Stimulated activated naive CD8-positive, alpha-beta T cell treated with anti-CD3 and anti-CD28 coated beads, Interleukin-15, Interleukin-2, amounts not matched to agents 100 U/mL and 50 U/mL, for 24 hours (primary cell): Measurements from ENCODE around the gene RAPGEFL1.
"Not testable (repeated sequence)": the region's sequence is repeated elsewhere in the genome, so short reads cannot be mapped to it uniquely, and the experiment has no call there.

Experiments used
- ATAC-seq: fragments of 150-1000 bp; cut with Tn5 transposase; one replicate; pipeline ENCODE4 v1.10.0; 2021
- DNase-seq: peaks from one replicate; pipeline ENCODE4 v3.0.0; 2021

The RAPGEFL1 gene, protein sequence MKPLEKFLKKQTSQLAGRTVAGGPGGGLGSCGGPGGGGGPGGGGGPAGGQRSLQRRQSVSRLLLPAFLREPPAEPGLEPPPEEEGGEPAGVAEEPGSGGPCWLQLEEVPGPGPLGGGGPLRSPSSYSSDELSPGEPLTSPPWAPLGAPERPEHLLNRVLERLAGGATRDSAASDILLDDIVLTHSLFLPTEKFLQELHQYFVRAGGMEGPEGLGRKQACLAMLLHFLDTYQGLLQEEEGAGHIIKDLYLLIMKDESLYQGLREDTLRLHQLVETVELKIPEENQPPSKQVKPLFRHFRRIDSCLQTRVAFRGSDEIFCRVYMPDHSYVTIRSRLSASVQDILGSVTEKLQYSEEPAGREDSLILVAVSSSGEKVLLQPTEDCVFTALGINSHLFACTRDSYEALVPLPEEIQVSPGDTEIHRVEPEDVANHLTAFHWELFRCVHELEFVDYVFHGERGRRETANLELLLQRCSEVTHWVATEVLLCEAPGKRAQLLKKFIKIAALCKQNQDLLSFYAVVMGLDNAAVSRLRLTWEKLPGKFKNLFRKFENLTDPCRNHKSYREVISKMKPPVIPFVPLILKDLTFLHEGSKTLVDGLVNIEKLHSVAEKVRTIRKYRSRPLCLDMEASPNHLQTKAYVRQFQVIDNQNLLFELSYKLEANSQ

DNA sequence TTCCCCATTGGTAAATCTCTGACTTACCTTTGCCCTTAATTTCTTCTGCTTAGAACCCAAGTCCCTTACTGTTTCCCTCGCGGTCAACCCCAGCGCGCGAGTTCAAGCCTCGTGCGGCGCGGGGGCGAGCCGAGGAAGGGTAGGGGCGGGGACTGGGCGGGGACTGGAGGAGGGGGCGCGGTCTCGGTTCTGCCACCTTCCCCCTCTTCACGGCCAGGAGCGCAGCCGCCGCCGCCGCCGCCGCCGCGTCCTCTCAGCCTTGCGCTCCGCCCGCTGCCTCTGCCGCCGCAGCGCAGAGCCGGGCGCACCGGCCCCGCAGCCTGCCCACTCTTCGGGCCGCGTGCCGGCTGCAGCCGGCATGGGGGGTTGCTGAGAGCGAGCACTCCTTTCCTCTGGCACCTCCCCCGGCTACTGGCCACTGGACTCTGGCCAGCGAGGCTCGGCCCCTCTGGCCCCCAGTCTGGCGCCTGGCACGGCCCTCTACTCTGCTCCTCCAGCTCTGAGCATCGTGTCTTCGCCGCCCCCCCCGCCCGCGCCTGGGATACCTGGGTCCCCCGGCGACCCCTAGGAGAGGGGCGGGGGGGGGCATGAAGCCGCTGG lies at the start of gene RAPGEFL1:
TSS of gene RAPGEFL1 (plus strand) at position 196 of the 600 bp plus-strand sequence. CDS start at position 588, 392 bp downstream.
- peak; percentile 95 for ATAC-seq
- peak; percentile 89 for DNase-seq

DNA sequence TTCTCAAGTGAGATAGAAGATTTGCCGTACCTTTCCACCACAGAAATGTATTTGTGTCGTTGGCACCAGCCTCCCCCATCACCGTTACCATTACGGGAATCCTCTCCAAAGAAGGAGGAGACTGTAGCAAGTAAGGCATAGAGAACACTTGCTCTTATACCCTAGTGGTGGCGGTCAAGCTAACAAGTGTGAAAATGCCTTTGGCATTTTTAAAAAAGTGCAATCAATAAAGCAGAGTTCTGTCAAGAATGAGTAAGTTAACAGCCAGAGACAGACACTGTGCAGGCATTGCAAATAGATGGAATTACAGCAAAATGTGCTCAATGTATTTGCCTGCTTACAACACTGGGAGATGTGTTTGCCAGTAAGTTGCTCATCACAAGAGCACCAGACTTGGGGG lies 47.8 kb upstream of the RAPGEFL1 start:
- ATAC-seq (no peak), DNase-seq (no peak)

DNA sequence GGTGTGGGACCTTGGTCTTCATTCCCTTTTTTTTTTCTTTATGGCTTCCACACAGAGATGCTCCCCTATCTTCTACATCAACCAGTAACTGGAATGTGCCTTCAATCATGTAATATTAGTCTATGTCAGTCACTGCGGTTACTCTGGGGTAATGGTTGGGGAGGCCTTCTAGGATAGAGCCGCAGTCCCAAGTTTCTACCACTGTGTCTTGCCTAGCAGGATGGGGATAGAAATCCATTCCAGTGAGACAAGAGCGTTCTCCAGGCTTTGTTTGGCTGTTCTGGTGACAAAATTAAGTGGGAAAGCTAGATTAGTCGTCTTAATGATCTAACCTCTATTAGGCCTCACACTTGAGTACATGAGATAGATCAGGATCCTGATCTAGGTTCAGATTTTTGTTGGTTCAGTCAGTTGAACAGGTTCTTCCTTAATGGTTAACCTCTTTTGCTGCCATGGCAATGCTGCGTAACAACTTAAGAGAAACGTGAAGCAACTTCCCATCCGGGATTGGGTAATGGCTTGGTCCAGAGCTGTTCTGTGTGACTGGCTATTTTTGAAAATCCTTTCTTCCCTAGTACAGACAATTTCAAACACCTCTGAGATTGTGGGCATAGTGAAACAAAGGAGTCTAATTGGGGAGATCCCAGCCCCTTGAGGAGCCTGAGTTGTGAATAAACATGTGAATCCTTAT lies 46.8 kb upstream of the RAPGEFL1 start:
- no peak for DNase-seq

DNA sequence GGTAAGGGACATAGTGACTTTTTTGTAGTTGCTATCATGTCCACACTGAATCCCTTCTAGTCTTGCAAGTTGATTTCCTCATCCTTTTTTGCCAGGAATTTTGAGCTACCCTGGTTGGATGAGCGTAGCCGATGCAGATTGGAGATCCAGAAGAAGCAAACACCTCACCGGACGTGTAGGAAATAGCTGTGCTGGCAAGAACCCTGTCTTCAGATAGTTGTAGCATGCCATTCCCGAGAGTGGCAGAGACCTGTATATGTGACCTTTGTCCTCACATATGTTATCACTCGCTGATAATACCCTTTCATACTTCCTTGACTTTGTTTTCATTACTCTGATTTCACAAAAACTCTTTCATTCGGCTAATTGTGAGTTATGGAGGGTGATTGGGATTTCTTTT lies 43.1 kb upstream of the RAPGEFL1 start:
- no peak for ATAC-seq
- no peak for DNase-seq

More for the DNA sequence above, 46.8 kb upstream of the RAPGEFL1 start:
- ATAC-seq = no peak

DNA sequence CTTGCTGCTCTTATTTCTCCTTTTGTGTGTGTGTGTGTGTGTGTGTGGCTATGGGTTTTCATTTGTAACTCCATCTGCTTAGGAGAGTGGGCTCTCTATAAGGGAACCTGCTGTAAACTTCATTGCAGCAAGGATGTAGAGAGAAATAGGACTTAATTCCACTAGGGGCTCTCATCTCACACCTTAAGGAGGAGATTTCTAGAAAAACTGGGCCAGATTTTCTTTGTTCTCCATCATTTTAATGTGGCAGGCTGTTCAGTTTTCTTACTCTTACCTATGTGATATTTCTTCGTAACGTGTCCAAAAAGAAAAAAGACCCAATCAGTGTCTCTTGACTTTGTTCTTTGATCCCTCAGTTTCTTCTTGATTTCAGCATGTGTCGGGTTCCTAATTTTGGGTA lies 41.5 kb upstream of the RAPGEFL1 start:
- DNase-seq (no peak), ATAC-seq (no peak)

DNA sequence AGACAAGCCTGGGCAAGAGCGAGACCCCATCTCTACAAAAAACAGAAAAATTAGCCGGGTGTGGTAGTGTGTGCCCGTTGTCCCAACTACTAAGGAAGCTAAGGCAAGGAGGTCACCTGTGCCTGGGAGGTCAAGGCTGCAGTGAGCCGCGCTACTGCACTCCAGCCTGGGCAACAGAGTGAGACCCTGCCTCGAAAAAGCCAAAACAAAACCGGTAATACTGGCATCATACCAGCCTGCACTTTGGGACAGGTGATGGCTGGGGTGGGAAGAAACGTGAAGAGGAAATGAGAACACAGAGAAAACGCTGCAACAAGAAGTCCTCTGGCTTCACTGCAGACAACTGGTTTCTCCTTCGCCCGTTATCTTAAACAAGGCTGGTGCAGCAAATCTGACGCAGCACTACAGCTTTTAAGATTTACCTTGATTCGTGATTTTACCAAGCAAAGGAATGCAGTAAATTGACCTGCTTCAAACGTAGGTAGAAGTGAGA lies 37.7 kb upstream of the RAPGEFL1 start:
- no peak for ATAC-seq
- DNase-seq = peak; percentile 12

GRCh38 chr17:40143166-40143565 lies 34.1 kb upstream of the RAPGEFL1 start:
- not testable (repeated sequence) for DNase-seq, ATAC-seq

GRCh38 chr17:40145476-40145875 lies 31.8 kb upstream of the RAPGEFL1 start:
- DNase-seq = no peak
- no peak for ATAC-seq

- DNase-seq (no peak), ATAC-seq (no peak)
Observed at GRCh38 chr17:40148527-40148926, 28.7 kb upstream of the RAPGEFL1 start.

DNA sequence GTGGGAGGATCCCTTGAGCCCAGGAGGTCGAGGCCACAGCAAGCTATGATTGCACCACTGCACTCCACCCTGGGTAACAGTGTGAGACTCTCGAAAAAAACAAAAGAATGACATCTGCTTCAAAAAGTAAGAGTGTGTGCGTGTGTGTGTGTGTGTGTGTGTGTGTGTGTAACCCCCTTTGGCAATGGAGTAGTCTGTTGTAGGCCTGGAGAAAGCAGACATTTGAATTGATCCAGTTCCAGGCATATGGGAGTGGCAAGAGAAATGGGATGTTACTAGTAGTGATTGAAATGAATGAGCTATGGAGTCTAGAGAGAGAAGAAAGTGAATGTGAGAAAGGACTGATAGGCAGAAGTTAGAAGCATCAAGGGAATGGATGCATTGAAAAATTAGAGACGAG lies 27.0 kb upstream of the RAPGEFL1 start:
- ATAC-seq (no peak), DNase-seq (no peak)

DNA sequence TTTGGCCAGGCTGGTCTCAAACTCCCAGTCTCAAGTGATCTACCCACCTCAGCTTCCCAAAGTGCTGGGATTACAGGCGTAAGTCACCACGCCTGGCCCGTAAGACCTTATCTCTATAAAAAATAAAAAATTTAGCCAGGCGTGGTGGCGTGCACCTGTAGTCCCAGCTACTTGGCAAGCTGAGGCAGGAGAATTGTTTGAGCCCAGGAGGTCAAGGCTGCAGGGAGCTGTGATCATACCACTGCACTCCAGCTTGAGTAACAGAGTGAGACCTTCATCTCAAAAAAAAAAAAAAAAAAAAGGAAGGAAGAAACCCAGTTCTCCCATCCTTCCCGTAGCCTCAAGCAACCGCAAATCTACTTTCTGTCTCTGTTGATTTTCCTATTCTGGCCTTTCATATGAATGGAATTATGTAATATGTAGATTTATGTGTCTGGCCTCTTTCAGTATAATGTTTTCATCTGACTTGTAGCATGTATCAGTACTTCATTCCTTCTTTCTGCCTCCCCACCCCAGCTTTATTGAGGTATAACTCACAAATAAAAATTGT lies 25.8 kb upstream of the RAPGEFL1 start:
- ATAC-seq (no peak), DNase-seq (no peak)

DNA sequence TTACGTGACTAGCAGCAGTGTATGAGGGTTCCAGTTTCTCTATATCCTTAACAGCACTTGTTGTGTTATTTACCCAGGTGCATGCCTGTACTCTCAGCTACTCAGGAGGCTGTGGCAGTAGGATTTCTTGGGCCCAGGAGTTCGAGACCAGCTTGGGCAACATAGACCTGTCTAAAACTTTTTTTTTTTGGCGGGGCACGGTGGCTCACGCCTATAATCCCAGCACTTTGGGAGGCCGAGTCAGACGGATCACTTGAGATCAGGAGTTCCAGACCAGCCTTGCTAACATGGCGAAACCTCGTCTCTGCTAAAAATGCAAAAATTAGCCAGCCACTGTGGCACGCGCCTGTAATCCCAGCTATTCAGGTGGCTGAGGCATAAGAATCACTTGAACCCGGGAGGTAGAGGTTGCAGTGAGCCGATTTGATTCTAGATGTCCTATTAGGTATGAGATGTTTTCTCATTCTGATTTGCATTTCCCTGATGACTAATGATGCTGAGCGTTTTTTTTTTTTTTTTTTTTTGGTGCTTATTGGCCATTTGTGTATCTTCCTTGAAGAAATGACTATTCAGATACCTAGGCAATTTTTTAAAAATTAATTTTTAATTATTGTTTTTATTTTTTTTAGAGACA lies 23.6 kb upstream of the RAPGEFL1 start:
- DNase-seq (no peak), ATAC-seq (no peak)

DNA sequence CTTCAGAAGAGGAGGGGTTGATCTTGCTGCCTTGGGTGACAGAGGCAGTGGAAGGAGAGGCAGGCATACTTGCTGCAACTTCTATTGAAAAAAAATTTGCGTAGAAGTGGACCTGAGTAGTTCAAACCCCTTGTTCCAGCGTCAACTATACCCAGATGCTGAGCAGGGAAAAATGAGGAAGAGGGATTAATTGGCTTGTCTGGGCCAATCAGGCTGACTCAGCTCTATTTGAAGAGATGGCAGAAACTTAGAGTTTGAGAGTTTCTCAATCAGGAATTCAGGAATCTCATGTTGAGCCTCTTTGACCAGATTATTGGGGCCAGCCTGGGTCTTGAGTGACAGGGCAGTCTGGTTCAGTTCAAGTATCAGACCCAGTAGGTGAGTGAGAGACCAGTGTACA lies 19.3 kb upstream of the RAPGEFL1 start:
- DNase-seq = no peak
- no peak for ATAC-seq

GRCh38 chr17:40158438-40159013 lies 18.7 kb upstream of the RAPGEFL1 start:
- DNase-seq = no peak

GRCh38 chr17:40159456-40159855 lies 17.8 kb upstream of the RAPGEFL1 start:
- DNase-seq = no peak
- no peak for ATAC-seq

More at GRCh38 chr17:40158438-40159013, 18.7 kb upstream of the RAPGEFL1 start:
- ATAC-seq = no peak

DNA sequence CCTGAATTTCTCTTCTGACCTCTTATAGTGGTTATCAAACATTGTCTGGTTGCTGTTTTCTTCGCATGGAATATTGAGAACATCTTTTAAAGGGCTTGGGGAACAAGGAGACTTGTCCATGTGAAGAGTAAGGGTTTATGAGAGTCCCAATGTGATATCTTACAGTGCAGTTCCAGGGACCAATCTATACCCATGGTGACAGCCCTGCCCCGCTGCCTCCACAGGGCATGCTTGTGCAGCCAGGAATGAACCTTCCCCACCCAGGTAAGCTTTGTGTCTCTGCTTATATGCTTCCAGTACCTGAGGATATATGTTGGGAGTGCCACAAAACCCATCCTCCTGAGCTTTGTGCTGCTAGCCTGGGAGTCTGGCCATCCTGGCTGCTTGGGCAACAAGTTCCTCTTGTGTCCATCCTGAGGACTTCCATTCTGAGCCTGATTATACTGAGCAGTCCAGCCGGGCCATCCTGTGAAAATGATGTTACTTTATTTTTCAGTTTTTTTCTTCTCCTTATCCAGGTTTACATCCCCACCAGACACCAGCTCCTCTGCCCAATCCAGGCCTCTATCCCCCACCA lies 9.5 kb upstream of the RAPGEFL1 start:
- DNase-seq (no peak), ATAC-seq (no peak)

GRCh38 chr17:40168262-40168832 lies 8.9 kb upstream of the RAPGEFL1 start:
- DNase-seq (peak; percentile 16), ATAC-seq (peak; percentile 57)

DNA sequence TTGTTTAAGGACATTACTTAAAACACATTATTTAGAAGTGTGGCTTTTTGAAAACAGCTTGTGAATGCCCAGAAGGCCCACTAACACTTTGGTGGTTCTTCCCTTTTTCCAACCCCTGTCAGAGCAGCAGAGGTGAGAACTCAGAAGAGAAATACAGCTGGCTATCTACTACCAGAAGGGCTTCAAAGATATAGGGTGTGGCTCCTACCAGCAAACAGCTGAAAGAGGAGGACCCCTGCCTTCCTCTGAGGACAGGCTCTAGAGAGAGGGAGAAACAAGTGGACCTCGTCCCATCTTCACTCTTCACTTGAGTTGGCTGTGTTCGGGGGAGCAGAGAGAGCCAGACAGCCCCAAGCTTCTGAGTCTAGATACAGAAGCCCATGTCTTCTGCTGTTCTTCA lies 6.9 kb upstream of the RAPGEFL1 start:
- DNase-seq = no peak
- ATAC-seq = no peak

DNA sequence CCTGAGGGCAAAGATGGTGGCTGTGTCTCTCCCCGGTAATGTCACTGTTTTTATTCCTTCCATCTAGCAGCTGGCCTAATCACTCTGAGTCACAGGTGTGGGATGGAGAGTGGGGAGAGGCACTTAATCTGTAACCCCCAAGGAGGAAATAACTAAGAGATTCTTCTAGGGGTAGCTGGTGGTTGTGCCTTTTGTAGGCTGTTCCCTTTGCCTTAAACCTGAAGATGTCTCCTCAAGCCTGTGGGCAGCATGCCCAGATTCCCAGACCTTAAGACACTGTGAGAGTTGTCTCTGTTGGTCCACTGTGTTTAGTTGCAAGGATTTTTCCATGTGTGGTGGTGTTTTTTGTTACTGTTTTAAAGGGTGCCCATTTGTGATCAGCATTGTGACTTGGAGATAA lies 5.5 kb upstream of the RAPGEFL1 start:
- DNase-seq = no peak
- ATAC-seq = no peak

DNA sequence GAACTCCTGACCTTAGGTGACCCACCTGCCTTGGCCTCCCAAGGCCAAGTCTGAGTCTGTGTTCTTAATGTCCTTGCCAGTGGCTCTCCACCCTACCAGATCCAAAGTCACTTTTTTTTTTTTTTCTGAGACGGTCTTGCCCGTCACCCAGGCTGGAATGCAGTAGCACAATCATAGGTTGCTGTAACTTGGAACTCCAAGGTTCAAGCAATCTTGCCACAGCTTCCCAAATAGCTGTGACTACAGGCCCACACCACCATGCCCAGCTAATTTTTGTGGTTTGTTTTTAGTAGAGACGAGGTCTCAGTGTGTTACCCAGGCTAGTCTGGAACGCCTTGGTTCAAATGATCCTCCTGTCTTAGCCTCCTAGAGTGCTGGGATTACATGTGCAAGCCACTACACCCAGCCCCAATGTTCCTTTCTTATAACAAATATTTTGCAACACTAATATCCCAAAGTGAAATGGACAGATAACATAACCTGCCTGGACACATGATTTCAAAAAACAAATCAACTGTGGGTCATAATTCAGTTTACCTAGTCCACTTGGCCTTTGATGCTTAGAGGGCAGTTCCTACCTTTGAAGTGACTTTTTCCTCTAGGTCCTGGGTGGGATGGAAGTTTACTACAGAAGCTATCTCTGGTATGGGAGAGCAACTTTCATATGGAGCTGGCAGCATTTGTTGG lies 4.0 kb upstream of the RAPGEFL1 start:
- no peak for ATAC-seq

More for the DNA sequence above, 4.0 kb upstream of the RAPGEFL1 start:
- DNase-seq = no peak
